Keratinocyte (primary cell): ENCODE measurements around the gene HABP2. TPM values are rescaled to one million over a fixed set of nuclear protein-coding genes. Genes with fewer than 3 reads are reported as not detected.

ENCODE experiments used
- DNase-seq: peaks from one replicate; pipeline ENCODE4 v3.0.0-alpha.2; 2011; ENCODE audit warnings: low read depth, missing footprints, low spot score
- FAIRE-seq: peaks from 2 replicates; lab custom pipeline; 2011; peaks lifted over from hg19 to GRCh38; lab: Jason Lieb, UNC
- H2AFZ ChIP-seq: 2 replicates; pipeline ENCODE4 v1.6.0; 2012; ENCODE audit warnings: low read length, control low read depth, inconsistent platforms; ENCODE audit not compliant: control insufficient read depth
- H3K27ac ChIP-seq: 2 replicates; pipeline ENCODE4 v1.5.1; 2011; ENCODE audit warnings: low read length; ENCODE audit not compliant: control insufficient read depth, insufficient read depth
- H3K27me3 ChIP-seq: 3 replicates; pipeline ENCODE4 v1.6.0; 2011; ENCODE audit warnings: low read length; ENCODE audit not compliant: control insufficient read depth, insufficient read depth; ENCODE audit errors: extremely low read depth
- H3K36me3 ChIP-seq, 2 experiments: 2 replicates in 1 of 2; 3 replicates in 1 of 2; pipeline ENCODE4 v1.5.1; 2011; ENCODE audit warnings: low read length in 2 of 2, mild to moderate bottlenecking in 1 of 2; ENCODE audit not compliant: control insufficient read depth in 2 of 2, insufficient read depth in 2 of 2; ENCODE audit errors: extremely low read depth in 1 of 2
- H3K4me1 ChIP-seq: 3 replicates; pipeline ENCODE4 v1.5.1; 2011; ENCODE audit warnings: low read length; ENCODE audit not compliant: control insufficient read depth, insufficient read depth; ENCODE audit errors: extremely low read depth
- H3K4me2 ChIP-seq: 3 replicates; pipeline ENCODE4 v1.6.0; 2011; ENCODE audit warnings: low read depth, low read length; ENCODE audit not compliant: control insufficient read depth, insufficient read depth; ENCODE audit errors: extremely low read depth
- H3K4me3 ChIP-seq, 3 experiments: fragments of 200-600 bp in 1 of 3; sonication (generic) in 1 of 3; 2 replicates in 2 of 3; 3 replicates in 1 of 3; pipeline ENCODE4 v1.5.1; 2011 to 2016; ENCODE audit warnings: low read length in 3 of 3, mild to moderate bottlenecking in 3 of 3, control low read depth in 2 of 3, inconsistent platforms in 1 of 3, low read depth in 1 of 3, mixed read lengths in 1 of 3, mixed run types in 1 of 3, moderate library complexity in 1 of 3; ENCODE audit not compliant: control insufficient read depth in 2 of 3, insufficient read depth in 2 of 3; ENCODE audit errors: extremely low read depth in 1 of 3
- H3K79me2 ChIP-seq: 2 replicates; pipeline ENCODE4 v1.6.0; 2012; ENCODE audit warnings: low read length; ENCODE audit not compliant: control insufficient read depth, insufficient read depth
- H3K9ac ChIP-seq: 3 replicates; pipeline ENCODE4 v1.6.0; 2011; ENCODE audit warnings: low read length; ENCODE audit not compliant: control insufficient read depth, insufficient read depth; ENCODE audit errors: extremely low read depth
- H3K9me1 ChIP-seq: 3 replicates; pipeline ENCODE4 v1.6.0; 2011; ENCODE audit warnings: low read length; ENCODE audit not compliant: control insufficient read depth, insufficient read depth; ENCODE audit errors: extremely low read depth
- H3K9me3 ChIP-seq: 2 replicates; pipeline ENCODE4 v1.5.1; 2012; ENCODE audit warnings: low read depth, low read length; ENCODE audit not compliant: control insufficient read depth
- H4K20me1 ChIP-seq: 3 replicates; pipeline ENCODE4 v1.6.0; 2011; ENCODE audit warnings: low read length; ENCODE audit not compliant: control insufficient read depth, insufficient read depth; ENCODE audit errors: extremely low read depth
- CTCF ChIP-seq, 3 experiments: IDR thresholded peaks in 1 of 3; conservative IDR thresholded peaks in 1 of 3; optimal IDR thresholded peaks in 1 of 3; 2 replicates in 2 of 3; 3 replicates in 1 of 3; pipeline versions ENCODE3 to v1.5.1; 2011; ENCODE audit warnings: low read length in 3 of 3, mild to moderate bottlenecking in 3 of 3, moderate library complexity in 2 of 3, control low read depth in 1 of 3, inconsistent platforms in 1 of 3; ENCODE audit not compliant: insufficient read depth in 2 of 3; ENCODE audit errors: extremely low read depth in 1 of 3
- EZH2 ChIP-seq: IDR thresholded peaks from one replicate; pipeline ENCODE4 v1.6.1; 2012; ENCODE audit warnings: inconsistent platforms, mild to moderate bottlenecking, low read length, moderate library complexity
- dilution Hi-C: fragments of 300-500 bp; cut with MboI; formaldehyde crosslinking; loops from one replicate; pipeline ENCODE4 v1.7.0; 2020; ENCODE audit warnings: low sequenced_read_pairs; ENCODE audit not compliant: extremely low pct_ligation_motif_present
- polyA plus RNA-seq, 5 experiments: library from polyadenylated mRNA; depleted of rRNA in 3 of 5; stranded (reverse) in 3 of 5; stranded (forward) in 1 of 5; unstranded in 1 of 5; fragments of >200 nt; gene quantifications; 1 replicate in 1 of 5; 2 replicates in 3 of 5; 3 replicates in 1 of 5; pipeline versions ENCODE4 v1.2.1 to v1.2.3, GENCODE V29; 2011 to 2012; ENCODE audit warnings: missing spikeins in 2 of 5, low read depth in 1 of 5, low replicate concordance in 1 of 5

HABP2 gene
- polyA plus RNA-seq, 1 donor (not counting 4 experiments of a cell fraction or from before 2014, with no cell fraction given): not detected

- no peak for FAIRE-seq
- dilution Hi-C loops: no loop called here
These were observed 67.7 kb downstream of the HABP2 start for GRCh38 chr10:113620511-113620910.

GRCh38 chr10:113620936-113621335 is 68.1 kb downstream of the HABP2 start:
- TF ChIP-seq EZH2 (no peak), CTCF (optimal IDR thresholded peaks at IDR 0.05 in 1 of 3, IDR thresholded peaks at IDR 0.05 in 1 of 3, conservative IDR thresholded peaks at IDR 0.05 in 1 of 3; ENCODE audit: extremely low read depth in 1 of 3, insufficient read depth in 2 of 3, low read length in 3 of 3) (no peak)
- Histone ChIP-seq H2AFZ (no peak overlapping the region), H3K4me1 (no peaks in the 10 kb centered on the region), H3K36me3 (no peaks in the 10 kb centered on the region), H3K9me3 (no peaks in the 10 kb centered on the region), H3K27ac (no peak overlapping the region), H3K79me2 (no peaks in the 10 kb centered on the region), H3K4me3 (no peak overlapping the region), H3K27me3 (peaks cover 5% of the 10 kb centered on the region), H3K4me2 (no peak overlapping the region), H4K20me1 (no peaks in the 10 kb centered on the region), H3K9ac (no peak overlapping the region), H3K9me1 (no peaks in the 10 kb centered on the region)
- FAIRE-seq (no peak), DNase-seq (no peak)
- dilution Hi-C loops: no loop called here

More at GRCh38 chr10:113620511-113620910, 67.7 kb downstream of the HABP2 start:
- Histone ChIP-seq H3K27me3 (peaks cover 5% of the 10 kb centered on the region), H3K9me3 (no peaks in the 10 kb centered on the region), H3K27ac (no peak overlapping the region), H4K20me1 (no peaks in the 10 kb centered on the region), H2AFZ (no peak overlapping the region), H3K9me1 (no peaks in the 10 kb centered on the region), H3K36me3 (no peaks in the 10 kb centered on the region), H3K4me2 (no peak overlapping the region), H3K79me2 (no peaks in the 10 kb centered on the region), H3K9ac (no peak overlapping the region), H3K4me1 (no peaks in the 10 kb centered on the region), H3K4me3 (no peak overlapping the region)
- no peak for TF ChIP-seq EZH2
- no peak for DNase-seq

- Histone ChIP-seq H2AFZ (no peak overlapping the region), H3K27ac (no peak overlapping the region), H3K4me3 (no peak overlapping the region), H3K9me1 (no peaks in the 10 kb centered on the region), H3K36me3 (no peaks in the 10 kb centered on the region), H3K9ac (no peak overlapping the region), H4K20me1 (no peaks in the 10 kb centered on the region), H3K4me1 (no peaks in the 10 kb centered on the region), H3K9me3 (no peaks in the 10 kb centered on the region), H3K27me3 (peaks cover 4% of the 10 kb centered on the region), H3K4me2 (no peak overlapping the region), H3K79me2 (no peaks in the 10 kb centered on the region)
- DNase-seq (no peak), FAIRE-seq (no peak)
- TF ChIP-seq CTCF (optimal IDR thresholded peaks at IDR 0.05 in 1 of 3, IDR thresholded peaks at IDR 0.05 in 1 of 3, conservative IDR thresholded peaks at IDR 0.05 in 1 of 3; ENCODE audit: extremely low read depth in 1 of 3, insufficient read depth in 2 of 3, low read length in 3 of 3) (no peak), EZH2 (no peak)
- dilution Hi-C loops: no loop called here
These were observed 68.9 kb downstream of the HABP2 start for GRCh38 chr10:113621799-113622198.
